Measurements from ENCODE around the gene FKBP4. TPM values are rescaled to one million over a fixed set of nuclear protein-coding genes. Genes with fewer than 3 reads are reported as not detected.

The FKBP4 gene
- total RNA-seq, 4 donors from 2014 or later, result 27.7 to 42.4 (median 33.7) TPM

DNA sequence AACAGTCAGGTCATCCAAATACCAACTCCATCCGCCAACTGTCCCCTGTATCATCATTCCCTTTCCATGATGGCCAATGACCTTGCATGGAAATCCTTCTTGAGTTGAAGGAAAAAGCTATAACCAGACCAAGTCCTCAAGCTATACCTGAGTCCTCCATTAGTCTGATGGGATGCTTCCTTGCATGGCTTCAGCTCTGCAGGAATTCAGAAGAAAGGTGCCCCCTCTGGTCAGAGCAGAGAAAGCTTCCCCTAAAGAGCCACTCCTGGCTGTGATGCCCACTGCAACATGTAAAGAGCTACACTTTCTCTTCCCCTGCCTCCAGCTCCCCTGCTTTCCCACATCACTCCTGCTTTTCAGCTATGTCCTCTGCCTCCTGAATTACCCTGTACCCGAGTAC, 43.1 kb upstream of the FKBP4 start:
- no peak for TF ChIP-seq POLR2A (IDR thresholded peaks at IDR 0.05)
- TF ChIP-seq, protein P1, sequence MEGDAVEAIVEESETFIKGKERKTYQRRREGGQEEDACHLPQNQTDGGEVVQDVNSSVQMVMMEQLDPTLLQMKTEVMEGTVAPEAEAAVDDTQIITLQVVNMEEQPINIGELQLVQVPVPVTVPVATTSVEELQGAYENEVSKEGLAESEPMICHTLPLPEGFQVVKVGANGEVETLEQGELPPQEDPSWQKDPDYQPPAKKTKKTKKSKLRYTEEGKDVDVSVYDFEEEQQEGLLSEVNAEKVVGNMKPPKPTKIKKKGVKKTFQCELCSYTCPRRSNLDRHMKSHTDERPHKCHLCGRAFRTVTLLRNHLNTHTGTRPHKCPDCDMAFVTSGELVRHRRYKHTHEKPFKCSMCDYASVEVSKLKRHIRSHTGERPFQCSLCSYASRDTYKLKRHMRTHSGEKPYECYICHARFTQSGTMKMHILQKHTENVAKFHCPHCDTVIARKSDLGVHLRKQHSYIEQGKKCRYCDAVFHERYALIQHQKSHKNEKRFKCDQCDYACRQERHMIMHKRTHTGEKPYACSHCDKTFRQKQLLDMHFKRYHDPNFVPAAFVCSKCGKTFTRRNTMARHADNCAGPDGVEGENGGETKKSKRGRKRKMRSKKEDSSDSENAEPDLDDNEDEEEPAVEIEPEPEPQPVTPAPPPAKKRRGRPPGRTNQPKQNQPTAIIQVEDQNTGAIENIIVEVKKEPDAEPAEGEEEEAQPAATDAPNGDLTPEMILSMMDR (IDR thresholded peaks at IDR 0.05), result no peak
- no peak overlapping the region for H3K27ac ChIP-seq
- H3K27me3 ChIP-seq, result no peaks in the 10 kb centered on the region
- no peaks in the 10 kb centered on the region for H3K9me3 ChIP-seq
- DNase-seq, result no peak
- H3K4me1 ChIP-seq, result no peaks in the 10 kb centered on the region
- no peak overlapping the region for H3K4me3 ChIP-seq
- no peaks in the 10 kb centered on the region for H3K36me3 ChIP-seq

DNA sequence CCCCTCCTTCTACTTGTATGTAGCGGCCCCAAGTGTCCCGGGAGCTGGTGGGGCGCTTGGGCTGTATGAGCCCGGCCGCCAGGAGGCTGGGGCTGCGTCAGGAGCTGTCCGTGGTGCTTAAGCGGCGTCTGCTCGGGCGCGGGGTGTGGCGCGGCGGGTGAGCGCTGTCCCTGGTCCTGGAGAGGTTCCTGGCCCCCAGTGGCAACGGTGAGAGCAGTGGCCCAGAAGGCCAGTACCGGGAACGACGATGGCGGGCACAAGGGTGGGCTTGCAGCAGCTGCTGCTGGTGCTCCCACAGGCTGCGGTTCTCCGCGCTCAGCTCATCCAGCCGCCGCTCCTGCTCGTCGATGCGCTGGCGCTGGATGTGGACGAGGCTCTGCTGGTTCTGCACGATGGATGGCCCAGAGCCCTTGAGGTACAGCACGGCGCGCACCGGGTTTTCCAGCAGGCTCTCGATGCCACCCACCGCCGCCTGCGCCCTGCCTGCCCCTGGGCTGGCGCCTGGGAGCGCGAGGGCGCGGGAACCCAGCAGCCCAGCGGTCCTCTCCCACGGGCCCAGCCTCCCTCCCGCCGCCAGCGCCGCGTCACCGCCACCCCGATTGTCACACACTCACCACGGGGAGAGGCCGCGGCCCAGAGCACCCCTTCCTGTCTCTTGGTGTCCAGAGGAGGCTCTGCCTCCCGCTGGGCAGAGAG, 41.9 kb upstream of the FKBP4 start:
- Histone ChIP-seq H3K4me1 (no peaks in the 10 kb centered on the region), H3K27me3 (no peaks in the 10 kb centered on the region), H3K36me3 (no peaks in the 10 kb centered on the region), H3K4me3 (no peak overlapping the region), H3K27ac (no peak overlapping the region), H3K9me3 (no peaks in the 10 kb centered on the region)
- DNase-seq, result peak; percentile 19 to 81 (median 69)
- TF ChIP-seq, protein P1 (IDR thresholded peaks at IDR 0.05), result peak in 1 of 6 experiments; percentile 7
- no peak for TF ChIP-seq POLR2A (IDR thresholded peaks at IDR 0.05)

DNA sequence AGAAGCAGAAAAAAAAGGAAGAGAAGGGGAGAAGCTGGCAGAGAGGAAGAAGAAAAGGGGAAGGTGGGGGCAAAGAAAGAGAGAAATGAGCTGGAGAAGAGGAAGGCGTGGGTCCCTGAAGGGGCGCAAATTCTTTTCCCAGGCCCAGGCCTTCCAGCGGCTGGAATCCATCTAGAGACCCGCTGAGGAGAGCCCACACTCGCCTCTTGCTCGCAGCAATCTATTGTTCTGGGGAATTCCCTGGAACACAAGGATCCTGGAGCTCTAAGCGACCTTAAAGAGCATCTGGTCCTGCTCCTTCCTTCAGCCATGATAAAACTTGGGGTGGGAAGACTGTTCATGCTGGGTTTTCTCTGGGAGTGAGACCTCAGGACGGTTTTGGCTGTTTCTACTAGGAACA, 41.2 kb upstream of the FKBP4 start:
- no peak overlapping the region for H3K27ac ChIP-seq
- no peak for DNase-seq
- H3K36me3 ChIP-seq, result no peaks in the 10 kb centered on the region
- H3K4me1 ChIP-seq, result no peaks in the 10 kb centered on the region
- no peaks in the 10 kb centered on the region for H3K27me3 ChIP-seq
- no peaks in the 10 kb centered on the region for H3K9me3 ChIP-seq
- no peak overlapping the region for H3K4me3 ChIP-seq
- TF ChIP-seq, protein P1 (IDR thresholded peaks at IDR 0.05), result no peak
- no peak for TF ChIP-seq POLR2A (IDR thresholded peaks at IDR 0.05)

DNA sequence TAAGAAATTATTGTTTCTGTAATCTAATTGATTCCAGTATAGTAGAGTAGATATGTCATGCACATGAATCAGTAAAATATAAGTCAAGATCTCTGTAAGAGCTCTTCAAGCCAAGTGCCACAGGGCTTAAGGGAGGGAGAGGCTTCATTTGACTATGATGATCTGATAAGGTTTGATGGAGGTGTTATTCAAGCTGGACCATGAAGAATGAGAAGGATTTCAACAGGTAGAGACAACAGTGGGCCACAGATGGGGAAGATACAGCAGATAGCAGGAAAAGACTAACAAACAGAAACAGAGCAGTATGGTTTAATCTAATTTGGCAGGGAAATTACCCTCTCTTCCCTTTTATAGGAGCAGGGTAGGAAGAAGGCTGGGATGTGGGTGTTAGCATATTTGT, 40.6 kb upstream of the FKBP4 start:
- no peak for TF ChIP-seq POLR2A (IDR thresholded peaks at IDR 0.05)
- TF ChIP-seq, protein P1 (IDR thresholded peaks at IDR 0.05), result no peak
- Histone ChIP-seq H3K27ac (no peak overlapping the region), H3K9me3 (no peaks in the 10 kb centered on the region), H3K4me1 (no peaks in the 10 kb centered on the region), H3K4me3 (no peak overlapping the region), H3K36me3 (no peaks in the 10 kb centered on the region), H3K27me3 (no peaks in the 10 kb centered on the region)
- no peak for DNase-seq

DNA sequence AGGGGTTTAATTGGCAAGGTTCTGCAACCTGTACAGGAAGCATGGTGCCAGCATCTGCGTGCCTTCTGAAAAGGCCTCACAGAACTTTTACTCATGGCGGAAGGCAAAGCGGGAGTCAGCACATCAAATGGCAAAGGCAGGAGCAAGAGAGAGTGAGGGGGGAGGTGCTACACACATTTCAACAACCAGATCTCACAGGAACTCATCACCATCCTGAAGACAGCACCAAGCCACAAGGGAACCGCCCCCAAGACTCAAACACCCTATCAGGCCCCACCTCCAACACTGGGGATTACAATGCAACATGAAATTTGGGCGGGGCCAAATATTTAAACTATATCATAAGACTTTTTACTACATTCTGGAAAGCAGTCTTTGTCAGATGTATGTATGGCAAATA, 38.0 kb upstream of the FKBP4 start:
- Histone ChIP-seq H3K27me3 (no peaks in the 10 kb centered on the region), H3K9me3 (no peaks in the 10 kb centered on the region), H3K36me3 (no peaks in the 10 kb centered on the region), H3K4me3 (no peak overlapping the region), H3K4me1 (no peaks in the 10 kb centered on the region), H3K27ac (no peak overlapping the region)
- DNase-seq, result no peak
- no peak for TF ChIP-seq POLR2A (IDR thresholded peaks at IDR 0.05)
- TF ChIP-seq, protein P1 (IDR thresholded peaks at IDR 0.05), result no peak
